ENCODE measurements around the gene UNC5C.

The UNC5C gene

DNA sequence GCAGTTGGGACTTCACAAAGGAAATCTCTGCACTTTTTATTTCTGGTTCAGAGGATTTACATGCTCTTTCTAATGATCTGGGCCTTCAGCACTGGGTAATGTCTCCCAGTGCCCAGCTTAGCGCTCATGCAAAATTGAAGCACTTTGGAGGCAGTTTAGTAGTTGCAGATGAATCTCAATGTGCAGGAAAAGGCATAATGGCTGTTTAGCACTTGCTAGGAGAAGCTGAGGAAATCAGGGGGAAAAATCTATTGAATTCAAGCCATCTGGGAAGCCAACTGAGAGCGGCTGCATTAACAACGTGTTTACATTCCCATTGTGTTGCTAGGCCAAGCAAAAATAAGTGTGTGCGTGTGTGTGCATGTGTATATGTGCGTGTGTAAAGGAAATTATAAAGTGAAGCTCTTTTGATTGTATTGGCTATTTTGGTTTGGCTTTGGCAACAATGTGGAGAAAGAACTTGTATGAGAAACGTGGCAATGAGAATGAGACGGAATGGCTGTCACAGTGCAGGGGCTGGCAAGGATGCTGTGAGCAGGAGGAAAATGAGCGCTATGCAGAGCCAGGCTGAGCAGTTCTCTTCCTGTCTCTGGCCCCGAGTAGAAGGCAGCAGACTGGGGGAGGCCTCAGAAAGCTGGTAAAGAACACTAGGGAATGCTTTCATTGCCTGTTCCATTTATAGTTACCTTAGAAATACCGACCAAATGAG is 231.5 kb downstream of the UNC5C start:
- TF ChIP-seq, protein P1, sequence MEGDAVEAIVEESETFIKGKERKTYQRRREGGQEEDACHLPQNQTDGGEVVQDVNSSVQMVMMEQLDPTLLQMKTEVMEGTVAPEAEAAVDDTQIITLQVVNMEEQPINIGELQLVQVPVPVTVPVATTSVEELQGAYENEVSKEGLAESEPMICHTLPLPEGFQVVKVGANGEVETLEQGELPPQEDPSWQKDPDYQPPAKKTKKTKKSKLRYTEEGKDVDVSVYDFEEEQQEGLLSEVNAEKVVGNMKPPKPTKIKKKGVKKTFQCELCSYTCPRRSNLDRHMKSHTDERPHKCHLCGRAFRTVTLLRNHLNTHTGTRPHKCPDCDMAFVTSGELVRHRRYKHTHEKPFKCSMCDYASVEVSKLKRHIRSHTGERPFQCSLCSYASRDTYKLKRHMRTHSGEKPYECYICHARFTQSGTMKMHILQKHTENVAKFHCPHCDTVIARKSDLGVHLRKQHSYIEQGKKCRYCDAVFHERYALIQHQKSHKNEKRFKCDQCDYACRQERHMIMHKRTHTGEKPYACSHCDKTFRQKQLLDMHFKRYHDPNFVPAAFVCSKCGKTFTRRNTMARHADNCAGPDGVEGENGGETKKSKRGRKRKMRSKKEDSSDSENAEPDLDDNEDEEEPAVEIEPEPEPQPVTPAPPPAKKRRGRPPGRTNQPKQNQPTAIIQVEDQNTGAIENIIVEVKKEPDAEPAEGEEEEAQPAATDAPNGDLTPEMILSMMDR (IDR thresholded peaks at IDR 0.05) = no peak
- Histone ChIP-seq H3K27ac (no peak overlapping the region), H3K27me3 (no peaks in the 10 kb centered on the region)

DNA sequence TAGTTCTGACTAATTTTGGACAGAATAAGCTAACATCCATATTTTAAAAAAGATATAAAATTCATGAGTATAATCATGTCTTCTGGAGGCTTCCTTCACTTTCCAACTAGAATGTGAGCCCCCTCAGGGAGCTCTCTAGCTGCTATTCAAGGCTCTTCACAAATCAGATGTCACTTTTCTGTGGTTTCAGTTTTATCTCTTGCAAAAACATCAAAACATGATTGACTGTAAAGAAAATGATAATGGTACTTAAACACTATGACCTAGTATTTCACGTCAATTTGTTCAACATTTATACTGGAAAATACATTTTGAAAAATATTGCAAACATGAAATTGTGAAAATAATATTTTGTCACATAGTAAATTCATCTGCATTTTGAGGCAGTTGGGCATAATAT is 234.2 kb downstream of the UNC5C start:
- Histone ChIP-seq H3K4me1 (ENCODE audit: control insufficient read depth in 1 of 2, insufficient read depth in 1 of 2, low read depth in 1 of 2, low read length in 1 of 2) (no peaks in the 10 kb centered on the region), H3K4me3 (ENCODE audit: low read depth in 1 of 2, low read length in 1 of 2) (no peak overlapping the region), H3K27ac (no peak overlapping the region), H3K36me3 (no peaks in the 10 kb centered on the region), H3K27me3 (no peaks in the 10 kb centered on the region), H3K9me3 (no peaks in the 10 kb centered on the region)
- TF ChIP-seq, protein P1 (IDR thresholded peaks at IDR 0.05) = no peak

More for the DNA sequence above, 231.5 kb downstream of the UNC5C start:
- no peak overlapping the region for H3K4me3 ChIP-seq (ENCODE audit: low read depth in 1 of 2, low read length in 1 of 2)
- H3K9me3 ChIP-seq = no peaks in the 10 kb centered on the region
- no peaks in the 10 kb centered on the region for H3K36me3 ChIP-seq
- no peaks in the 10 kb centered on the region for H3K4me1 ChIP-seq (ENCODE audit: control insufficient read depth in 1 of 2, insufficient read depth in 1 of 2, low read depth in 1 of 2, low read length in 1 of 2)

DNA sequence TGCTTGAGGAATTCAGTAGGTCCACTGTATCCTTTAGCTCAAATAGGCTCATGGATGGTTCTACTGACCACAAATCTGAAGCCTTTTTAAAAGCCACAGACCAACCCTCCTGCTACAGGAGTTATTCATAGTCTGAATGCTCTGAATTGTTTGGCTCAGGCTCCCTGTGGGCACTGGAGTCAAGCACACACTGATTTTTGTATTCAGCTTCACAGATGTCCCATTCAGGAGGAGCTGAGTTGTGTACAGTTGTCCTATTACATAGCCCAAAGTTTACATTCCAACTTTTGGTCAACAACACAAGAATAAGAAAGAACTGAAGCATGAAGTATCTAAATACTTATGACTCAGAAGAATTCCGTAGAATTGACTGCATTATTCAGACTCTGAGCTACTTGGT is 243.9 kb downstream of the UNC5C start:
- TF ChIP-seq, protein P1 (IDR thresholded peaks at IDR 0.05) = no peak
- Histone ChIP-seq H3K4me1 (ENCODE audit: control insufficient read depth in 1 of 2, insufficient read depth in 1 of 2, low read depth in 1 of 2, low read length in 1 of 2) (no peaks in the 10 kb centered on the region), H3K9me3 (no peaks in the 10 kb centered on the region), H3K27me3 (no peaks in the 10 kb centered on the region), H3K4me3 (ENCODE audit: low read depth in 1 of 2, low read length in 1 of 2) (no peak overlapping the region), H3K36me3 (no peaks in the 10 kb centered on the region), H3K27ac (no peak overlapping the region)

DNA sequence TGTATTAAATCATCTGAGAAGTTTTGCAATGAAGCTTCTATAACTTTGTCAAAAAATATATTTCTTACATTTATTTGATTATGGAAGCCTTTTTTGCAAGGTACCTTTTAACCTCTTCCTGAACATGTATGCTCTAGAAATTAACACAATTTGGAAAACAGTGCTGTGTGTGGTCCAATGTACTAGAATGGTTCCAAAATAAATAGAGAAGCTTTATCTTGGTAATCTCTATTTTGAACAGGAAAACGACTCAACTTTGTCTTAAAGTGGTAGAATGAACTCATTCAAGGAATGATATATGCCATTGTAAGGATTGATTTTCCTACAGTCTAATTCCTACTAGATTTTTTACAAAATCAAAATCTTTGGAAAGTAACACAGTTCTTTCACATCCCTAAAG is 248.5 kb downstream of the UNC5C start:
- Histone ChIP-seq H3K9me3 (no peaks in the 10 kb centered on the region), H3K4me3 (ENCODE audit: low read depth in 1 of 2, low read length in 1 of 2) (no peak overlapping the region), H3K4me1 (ENCODE audit: control insufficient read depth in 1 of 2, insufficient read depth in 1 of 2, low read depth in 1 of 2, low read length in 1 of 2) (no peaks in the 10 kb centered on the region), H3K36me3 (no peaks in the 10 kb centered on the region), H3K27me3 (no peaks in the 10 kb centered on the region), H3K27ac (no peak overlapping the region)
- TF ChIP-seq, protein P1 (IDR thresholded peaks at IDR 0.05) = no peak

DNA sequence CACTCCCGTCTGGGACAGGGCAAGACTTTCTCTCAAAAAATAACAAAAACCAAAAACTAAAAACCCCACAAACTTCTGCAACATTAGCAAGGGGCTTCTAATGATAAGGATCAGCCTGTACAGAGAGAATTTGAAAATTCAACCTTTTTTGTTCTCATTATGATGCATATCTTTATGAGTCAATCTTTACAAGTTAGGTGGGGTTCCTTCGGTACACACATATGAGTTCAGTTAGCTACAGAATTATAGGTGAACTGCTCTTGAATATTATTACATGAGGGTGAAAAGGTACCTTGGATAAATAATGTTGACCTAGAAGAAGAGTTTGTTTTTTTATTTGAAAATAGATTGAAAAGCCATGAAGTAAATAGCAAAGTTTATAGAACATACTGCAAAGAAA is 252.7 kb downstream of the UNC5C start:
- no peaks in the 10 kb centered on the region for H3K27me3 ChIP-seq
- H3K27ac ChIP-seq = no peak overlapping the region
- H3K36me3 ChIP-seq = no peaks in the 10 kb centered on the region
- H3K9me3 ChIP-seq = no peaks in the 10 kb centered on the region
- H3K4me3 ChIP-seq (ENCODE audit: low read depth in 1 of 2, low read length in 1 of 2) = no peak overlapping the region
- TF ChIP-seq, protein P1 (IDR thresholded peaks at IDR 0.05) = no peak
- no peaks in the 10 kb centered on the region for H3K4me1 ChIP-seq (ENCODE audit: control insufficient read depth in 1 of 2, insufficient read depth in 1 of 2, low read depth in 1 of 2, low read length in 1 of 2)
